OCI-LY1 (cell line): ENCODE measurements around the gene UST.

Experiments
- H2AFZ ChIP-seq: fragments of 200-600 bp; sonication (generic), shearing (Covaris generic); 2 replicates; pipeline ENCODE4 v1.6.0; 2014; ENCODE audit warnings: antibody characterized with exemption, mild to moderate bottlenecking, low read length
- H3F3A ChIP-seq: fragments of 200-600 bp; sonication (generic), shearing (Covaris generic); 2 replicates; pipeline ENCODE4 v1.6.0; 2014; ENCODE audit warnings: mild to moderate bottlenecking, antibody characterized with exemption, low read length, moderate library complexity; ENCODE audit not compliant: insufficient read depth
- H3K27ac ChIP-seq: fragments of 200-600 bp; sonication (generic); 2 replicates; pipeline ENCODE4 v1.5.1; 2014; ENCODE audit warnings: low read length, mixed run types, mild to moderate bottlenecking, low read depth; ENCODE audit not compliant: poor library complexity, severe bottlenecking
- H3K27me3 ChIP-seq: fragments of 200-600 bp; sonication (generic); 2 replicates; pipeline ENCODE4 v1.6.0; 2014; ENCODE audit warnings: antibody characterized with exemption, mild to moderate bottlenecking, low read length, moderate library complexity; ENCODE audit not compliant: insufficient read depth
- H3K36me3 ChIP-seq: fragments of 200-600 bp; sonication (generic); 2 replicates; pipeline ENCODE4 v1.6.1; 2014; ENCODE audit warnings: mild to moderate bottlenecking, antibody characterized with exemption, low read length, moderate library complexity, mixed read lengths; ENCODE audit not compliant: insufficient read depth
- H3K4me1 ChIP-seq: fragments of 200-600 bp; sonication (generic); 2 replicates; pipeline ENCODE4 v1.5.1; 2014; ENCODE audit warnings: mild to moderate bottlenecking, low read length, moderate library complexity; ENCODE audit not compliant: insufficient read depth, severe bottlenecking
- H3K4me2 ChIP-seq: fragments of 200-600 bp; sonication (generic), shearing (Covaris generic); 2 replicates; pipeline ENCODE4 v1.6.1; 2014; ENCODE audit warnings: low read length
- H3K4me3 ChIP-seq: fragments of 200-600 bp; sonication (generic); 2 replicates; pipeline ENCODE4 v1.5.1; 2014; ENCODE audit warnings: low read length, low read depth, mild to moderate bottlenecking, mixed read lengths; ENCODE audit not compliant: poor library complexity, severe bottlenecking
- H3K79me2 ChIP-seq: fragments of 200-600 bp; shearing (Covaris generic); 2 replicates; pipeline ENCODE4 v1.6.1; 2016; ENCODE audit warnings: mixed run types, low read length, mixed read lengths; ENCODE audit not compliant: insufficient read depth
- H3K9ac ChIP-seq: fragments of 200-600 bp; sonication (generic), shearing (Covaris generic); 2 replicates; pipeline ENCODE4 v1.6.1; 2014; ENCODE audit warnings: mild to moderate bottlenecking, low read length, mixed read lengths
- H3K9me2 ChIP-seq: fragments of 200-600 bp; sonication (generic), shearing (Covaris generic); 2 replicates; pipeline ENCODE4 v1.6.1; 2014; ENCODE audit warnings: low read depth, mild to moderate bottlenecking, low read length, mixed read lengths
- H3K9me3 ChIP-seq: fragments of 200-600 bp; shearing (Covaris generic); 2 replicates; pipeline ENCODE4 v1.6.1; 2014; ENCODE audit warnings: low read length, mixed read lengths
- H4K20me1 ChIP-seq: fragments of 200-600 bp; sonication (generic), shearing (Covaris generic); 2 replicates; pipeline ENCODE4 v1.6.0; 2016; ENCODE audit warnings: mild to moderate bottlenecking, low read length; ENCODE audit not compliant: insufficient read depth
- EZH2 ChIP-seq: fragments of 200-600 bp; sonication (generic), shearing (Covaris generic); IDR thresholded peaks from 2 replicates; pipeline ENCODE4 v1.8.0; 2017; ENCODE audit warnings: borderline replicate concordance, mixed run types, mild to moderate bottlenecking, antibody characterized with exemption, low read length, moderate library complexity, mixed read lengths
- TF ChIP-seq, protein P1 (sequence below): fragments of 200-600 bp; sonication (generic), shearing (Covaris generic); IDR thresholded peaks from 2 replicates; pipeline ENCODE4 v1.5.1; 2017; ENCODE audit warnings: mild to moderate bottlenecking, antibody characterized with exemption, low read length, moderate library complexity, mixed read lengths

Gene UST

GRCh38 chr6:148842296-148843019 lies 95.6 kb downstream of the UST start:
- H3K4me1 ChIP-seq: no peaks in the 10 kb centered on the region
- H3K4me2 ChIP-seq: no peak overlapping the region
- H3K9me2 ChIP-seq: no peaks in the 10 kb centered on the region
- no peak overlapping the region for H3K4me3 ChIP-seq
- no peak overlapping the region for H2AFZ ChIP-seq
- no peaks in the 10 kb centered on the region for H4K20me1 ChIP-seq
- H3K79me2 ChIP-seq: no peaks in the 10 kb centered on the region
- H3K27ac ChIP-seq: no peak overlapping the region
- H3F3A ChIP-seq: no peaks in the 10 kb centered on the region
- no peaks in the 10 kb centered on the region for H3K27me3 ChIP-seq
- TF ChIP-seq, protein P1, sequence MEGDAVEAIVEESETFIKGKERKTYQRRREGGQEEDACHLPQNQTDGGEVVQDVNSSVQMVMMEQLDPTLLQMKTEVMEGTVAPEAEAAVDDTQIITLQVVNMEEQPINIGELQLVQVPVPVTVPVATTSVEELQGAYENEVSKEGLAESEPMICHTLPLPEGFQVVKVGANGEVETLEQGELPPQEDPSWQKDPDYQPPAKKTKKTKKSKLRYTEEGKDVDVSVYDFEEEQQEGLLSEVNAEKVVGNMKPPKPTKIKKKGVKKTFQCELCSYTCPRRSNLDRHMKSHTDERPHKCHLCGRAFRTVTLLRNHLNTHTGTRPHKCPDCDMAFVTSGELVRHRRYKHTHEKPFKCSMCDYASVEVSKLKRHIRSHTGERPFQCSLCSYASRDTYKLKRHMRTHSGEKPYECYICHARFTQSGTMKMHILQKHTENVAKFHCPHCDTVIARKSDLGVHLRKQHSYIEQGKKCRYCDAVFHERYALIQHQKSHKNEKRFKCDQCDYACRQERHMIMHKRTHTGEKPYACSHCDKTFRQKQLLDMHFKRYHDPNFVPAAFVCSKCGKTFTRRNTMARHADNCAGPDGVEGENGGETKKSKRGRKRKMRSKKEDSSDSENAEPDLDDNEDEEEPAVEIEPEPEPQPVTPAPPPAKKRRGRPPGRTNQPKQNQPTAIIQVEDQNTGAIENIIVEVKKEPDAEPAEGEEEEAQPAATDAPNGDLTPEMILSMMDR: no peak
- no peak for TF ChIP-seq EZH2
- H3K9ac ChIP-seq: no peak overlapping the region
- H3K36me3 ChIP-seq: no peaks in the 10 kb centered on the region
- H3K9me3 ChIP-seq: no peaks in the 10 kb centered on the region

- Histone ChIP-seq H4K20me1 (no peaks in the 10 kb centered on the region), H3K4me3 (no peak overlapping the region), H3K27me3 (no peaks in the 10 kb centered on the region), H3K79me2 (no peaks in the 10 kb centered on the region), H3F3A (no peaks in the 10 kb centered on the region), H3K9me3 (no peaks in the 10 kb centered on the region), H3K36me3 (no peaks in the 10 kb centered on the region), H2AFZ (no peak overlapping the region), H3K9me2 (no peaks in the 10 kb centered on the region), H3K4me2 (no peak overlapping the region), H3K4me1 (no peaks in the 10 kb centered on the region), H3K9ac (no peak overlapping the region), H3K27ac (no peak overlapping the region)
- TF ChIP-seq, protein P1: no peak
- TF ChIP-seq EZH2: no peak
Measured at GRCh38 chr6:148845464-148845863, 98.6 kb downstream of the UST start.

DNA sequence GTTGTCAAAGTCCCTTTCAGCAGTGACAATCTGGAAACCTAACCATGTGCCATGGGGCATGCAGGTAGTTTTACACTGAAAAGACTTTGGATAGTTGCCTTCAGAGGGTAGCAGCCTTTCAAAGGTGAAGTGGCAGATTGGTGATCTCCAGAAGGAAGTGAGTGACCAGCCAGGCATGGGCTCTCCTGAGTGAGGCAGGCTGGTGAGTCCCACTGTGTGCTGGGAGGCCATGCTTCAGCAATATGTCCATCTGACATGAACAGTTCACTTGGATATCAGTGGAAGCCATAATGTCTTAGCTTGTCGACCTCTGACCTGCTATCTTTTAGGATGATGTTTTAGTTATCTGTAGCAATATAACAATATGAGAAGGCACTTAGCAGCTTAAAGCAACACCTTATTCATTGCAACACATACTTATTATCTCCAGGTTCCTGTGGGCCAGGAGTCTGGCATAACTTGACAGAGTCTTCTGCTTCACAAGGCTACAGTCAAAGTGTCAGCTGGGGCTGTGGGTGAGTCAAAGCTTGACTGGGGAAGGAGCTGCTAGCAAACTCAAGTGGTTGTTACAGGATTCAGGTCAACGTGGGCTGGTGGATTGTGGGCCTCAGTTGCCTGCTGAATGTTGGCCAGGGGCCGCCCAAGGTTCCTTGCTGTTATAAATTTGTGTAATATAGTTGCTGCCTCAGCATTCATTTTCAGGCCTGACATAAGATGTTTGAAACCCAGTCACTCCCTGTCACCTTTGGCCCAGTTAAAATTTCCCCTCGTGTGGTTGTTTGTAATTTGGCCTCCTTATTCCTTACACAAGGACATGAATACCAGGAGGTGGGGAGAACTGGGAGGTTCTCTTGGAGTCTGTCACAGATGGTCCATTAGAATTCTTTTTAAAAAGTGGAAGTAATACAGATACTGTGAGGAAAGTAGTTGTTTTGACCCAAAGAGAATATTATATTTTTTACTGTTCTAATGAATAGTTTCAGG lies 100.2 kb downstream of the UST start:
- H3K27ac ChIP-seq: no peak overlapping the region
- H3K9me3 ChIP-seq: no peaks in the 10 kb centered on the region
- H3K4me2 ChIP-seq: no peak overlapping the region
- no peak for TF ChIP-seq EZH2
- TF ChIP-seq, protein P1: no peak
- H3F3A ChIP-seq: no peaks in the 10 kb centered on the region
- H3K9ac ChIP-seq: no peak overlapping the region
- no peaks in the 10 kb centered on the region for H3K9me2 ChIP-seq
- H3K27me3 ChIP-seq: no peaks in the 10 kb centered on the region
- H3K4me3 ChIP-seq: no peak overlapping the region
- H3K4me1 ChIP-seq: no peaks in the 10 kb centered on the region
- H2AFZ ChIP-seq: no peak overlapping the region
- H3K36me3 ChIP-seq: no peaks in the 10 kb centered on the region
- H3K79me2 ChIP-seq: no peaks in the 10 kb centered on the region
- no peaks in the 10 kb centered on the region for H4K20me1 ChIP-seq
